OCI-LY1 (cell line): ENCODE measurements around the gene POTEE.
"Not testable (repeated sequence)": the region's sequence is repeated elsewhere in the genome, so short reads cannot be mapped to it uniquely, and the experiment has no call there.

Experiments
- H2AFZ ChIP-seq: fragments of 200-600 bp; sonication (generic), shearing (Covaris generic); 2 replicates; pipeline ENCODE4 v1.6.0; 2014; ENCODE audit warnings: antibody characterized with exemption, mild to moderate bottlenecking, low read length
- H3F3A ChIP-seq: fragments of 200-600 bp; sonication (generic), shearing (Covaris generic); 2 replicates; pipeline ENCODE4 v1.6.0; 2014; ENCODE audit warnings: mild to moderate bottlenecking, antibody characterized with exemption, low read length, moderate library complexity; ENCODE audit not compliant: insufficient read depth
- H3K27ac ChIP-seq: fragments of 200-600 bp; sonication (generic); 2 replicates; pipeline ENCODE4 v1.5.1; 2014; ENCODE audit warnings: low read length, mixed run types, mild to moderate bottlenecking, low read depth; ENCODE audit not compliant: poor library complexity, severe bottlenecking
- H3K27me3 ChIP-seq: fragments of 200-600 bp; sonication (generic); 2 replicates; pipeline ENCODE4 v1.6.0; 2014; ENCODE audit warnings: antibody characterized with exemption, mild to moderate bottlenecking, low read length, moderate library complexity; ENCODE audit not compliant: insufficient read depth
- H3K36me3 ChIP-seq: fragments of 200-600 bp; sonication (generic); 2 replicates; pipeline ENCODE4 v1.6.1; 2014; ENCODE audit warnings: mild to moderate bottlenecking, antibody characterized with exemption, low read length, moderate library complexity, mixed read lengths; ENCODE audit not compliant: insufficient read depth
- H3K4me1 ChIP-seq: fragments of 200-600 bp; sonication (generic); 2 replicates; pipeline ENCODE4 v1.5.1; 2014; ENCODE audit warnings: mild to moderate bottlenecking, low read length, moderate library complexity; ENCODE audit not compliant: insufficient read depth, severe bottlenecking
- H3K4me2 ChIP-seq: fragments of 200-600 bp; sonication (generic), shearing (Covaris generic); 2 replicates; pipeline ENCODE4 v1.6.1; 2014; ENCODE audit warnings: low read length
- H3K4me3 ChIP-seq: fragments of 200-600 bp; sonication (generic); 2 replicates; pipeline ENCODE4 v1.5.1; 2014; ENCODE audit warnings: low read length, low read depth, mild to moderate bottlenecking, mixed read lengths; ENCODE audit not compliant: poor library complexity, severe bottlenecking
- H3K79me2 ChIP-seq: fragments of 200-600 bp; shearing (Covaris generic); 2 replicates; pipeline ENCODE4 v1.6.1; 2016; ENCODE audit warnings: mixed run types, low read length, mixed read lengths; ENCODE audit not compliant: insufficient read depth
- H3K9ac ChIP-seq: fragments of 200-600 bp; sonication (generic), shearing (Covaris generic); 2 replicates; pipeline ENCODE4 v1.6.1; 2014; ENCODE audit warnings: mild to moderate bottlenecking, low read length, mixed read lengths
- H3K9me2 ChIP-seq: fragments of 200-600 bp; sonication (generic), shearing (Covaris generic); 2 replicates; pipeline ENCODE4 v1.6.1; 2014; ENCODE audit warnings: low read depth, mild to moderate bottlenecking, low read length, mixed read lengths
- H3K9me3 ChIP-seq: fragments of 200-600 bp; shearing (Covaris generic); 2 replicates; pipeline ENCODE4 v1.6.1; 2014; ENCODE audit warnings: low read length, mixed read lengths
- H4K20me1 ChIP-seq: fragments of 200-600 bp; sonication (generic), shearing (Covaris generic); 2 replicates; pipeline ENCODE4 v1.6.0; 2016; ENCODE audit warnings: mild to moderate bottlenecking, low read length; ENCODE audit not compliant: insufficient read depth
- EZH2 ChIP-seq: fragments of 200-600 bp; sonication (generic), shearing (Covaris generic); IDR thresholded peaks from 2 replicates; pipeline ENCODE4 v1.8.0; 2017; ENCODE audit warnings: borderline replicate concordance, mixed run types, mild to moderate bottlenecking, antibody characterized with exemption, low read length, moderate library complexity, mixed read lengths
- TF ChIP-seq, protein P1 (sequence below): fragments of 200-600 bp; sonication (generic), shearing (Covaris generic); IDR thresholded peaks from 2 replicates; pipeline ENCODE4 v1.5.1; 2017; ENCODE audit warnings: mild to moderate bottlenecking, antibody characterized with exemption, low read length, moderate library complexity, mixed read lengths

Gene POTEE

DNA sequence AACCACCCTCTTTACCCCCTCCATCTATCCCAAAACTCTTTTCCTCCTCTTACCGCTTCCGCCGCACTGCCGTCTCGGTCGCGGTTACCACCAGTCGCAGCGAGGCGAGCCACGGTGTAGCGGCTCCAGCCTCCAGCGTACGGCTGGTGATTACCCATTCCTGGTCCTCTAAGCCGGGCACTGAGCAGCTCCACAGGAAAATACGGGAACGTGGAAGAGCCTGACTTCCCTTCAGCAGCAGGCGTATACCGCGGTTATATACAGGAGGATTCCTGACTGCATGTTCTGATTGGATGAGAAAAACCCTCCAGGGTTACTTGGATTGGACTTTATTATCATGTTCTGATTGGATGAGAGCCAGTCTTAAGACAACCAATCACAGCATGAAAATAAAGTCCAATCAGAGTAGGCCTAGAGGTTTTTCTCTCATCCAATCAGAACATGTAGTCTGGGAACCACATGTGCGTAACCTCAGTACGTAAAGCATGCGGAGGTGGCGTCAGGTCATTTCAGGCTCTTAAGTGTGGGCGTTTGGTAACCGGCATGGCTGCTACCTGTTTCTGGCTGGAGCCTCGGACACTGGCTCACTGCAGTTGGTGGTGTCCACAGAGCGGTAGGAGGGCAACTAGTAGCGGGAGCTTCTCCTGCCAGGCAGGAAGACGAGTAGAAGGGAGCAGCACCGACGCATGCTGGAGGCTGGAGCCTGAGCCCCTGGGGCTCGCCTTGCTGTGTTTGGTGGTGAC lies at the start of gene POTEE:
POTEE (plus strand) TSS at position 507 of the 743 bp plus-strand sequence. CDS start 8,867 bp downstream, outside the sequence.
- peak within 1 kb of the TSS; percentile 48 for H3K4me3 ChIP-seq
- H3K27me3 ChIP-seq, H3K36me3 ChIP-seq, H3K9me2 ChIP-seq, H3K4me2 ChIP-seq, H2AFZ ChIP-seq, H3K9me3 ChIP-seq, H3K27ac ChIP-seq, H3F3A ChIP-seq, H3K79me2 ChIP-seq, H4K20me1 ChIP-seq, H3K9ac ChIP-seq, H3K4me1 ChIP-seq: not testable (repeated sequence)

DNA sequence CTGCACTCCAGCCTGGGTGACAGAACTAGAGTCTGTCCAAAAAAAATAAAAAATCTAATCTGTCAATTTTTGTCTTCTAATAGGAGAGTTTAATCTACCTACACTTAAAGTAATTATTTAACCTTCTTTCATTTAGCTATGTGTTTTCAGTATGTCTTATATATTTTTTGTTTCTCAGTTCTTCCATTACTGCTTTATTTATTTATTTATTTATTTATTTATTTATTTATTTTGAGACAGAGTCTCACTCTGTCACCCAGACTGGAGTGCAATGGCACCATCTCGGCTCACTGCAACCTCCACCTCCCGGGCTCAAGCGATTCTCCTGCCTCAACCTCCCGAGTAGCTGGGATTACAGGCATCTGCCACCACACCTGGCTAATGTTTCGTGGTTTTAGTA lies 43.8 kb upstream of the POTEE start:
- H3K27me3 ChIP-seq, H3K4me2 ChIP-seq, H3K9ac ChIP-seq, H3K9me3 ChIP-seq, H3K27ac ChIP-seq, H3K4me1 ChIP-seq, H3K4me3 ChIP-seq, H3F3A ChIP-seq, H2AFZ ChIP-seq, H3K79me2 ChIP-seq, H3K36me3 ChIP-seq, H4K20me1 ChIP-seq, H3K9me2 ChIP-seq: not testable (repeated sequence)

DNA sequence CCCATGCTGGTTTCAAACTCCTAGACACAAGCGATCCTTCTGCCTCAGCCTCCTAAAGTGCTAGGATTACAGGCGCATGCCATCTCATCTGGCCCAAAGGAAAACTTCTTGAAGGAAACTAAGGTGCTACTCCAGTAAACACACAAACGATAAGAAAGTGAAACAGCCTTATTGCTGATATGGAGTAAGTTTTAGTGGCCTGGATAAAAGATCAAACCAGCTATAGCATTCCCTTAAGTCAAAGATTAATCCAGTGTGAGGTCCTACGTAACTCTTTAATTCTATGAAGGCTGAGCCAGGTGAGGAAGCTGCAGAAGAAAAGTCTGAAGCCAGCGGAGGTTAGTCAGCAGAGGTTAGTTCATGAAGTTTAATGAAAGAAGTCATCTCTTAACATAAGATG lies 40.8 kb upstream of the POTEE start:
- Histone ChIP-seq H3K36me3 (no peaks in the 10 kb centered on the region), H4K20me1 (no peaks in the 10 kb centered on the region), H3K9ac (no peak overlapping the region), H3K4me2 (no peak overlapping the region), H3K27me3 (no peaks in the 10 kb centered on the region), H3F3A (no peaks in the 10 kb centered on the region), H3K9me2 (no peaks in the 10 kb centered on the region), H3K27ac (no peak overlapping the region), H3K4me3 (no peak overlapping the region), H3K79me2 (no peaks in the 10 kb centered on the region), H2AFZ (no peak overlapping the region), H3K9me3 (no peaks in the 10 kb centered on the region), H3K4me1 (no peaks in the 10 kb centered on the region)
- TF ChIP-seq EZH2 = no peak
- TF ChIP-seq, protein P1, sequence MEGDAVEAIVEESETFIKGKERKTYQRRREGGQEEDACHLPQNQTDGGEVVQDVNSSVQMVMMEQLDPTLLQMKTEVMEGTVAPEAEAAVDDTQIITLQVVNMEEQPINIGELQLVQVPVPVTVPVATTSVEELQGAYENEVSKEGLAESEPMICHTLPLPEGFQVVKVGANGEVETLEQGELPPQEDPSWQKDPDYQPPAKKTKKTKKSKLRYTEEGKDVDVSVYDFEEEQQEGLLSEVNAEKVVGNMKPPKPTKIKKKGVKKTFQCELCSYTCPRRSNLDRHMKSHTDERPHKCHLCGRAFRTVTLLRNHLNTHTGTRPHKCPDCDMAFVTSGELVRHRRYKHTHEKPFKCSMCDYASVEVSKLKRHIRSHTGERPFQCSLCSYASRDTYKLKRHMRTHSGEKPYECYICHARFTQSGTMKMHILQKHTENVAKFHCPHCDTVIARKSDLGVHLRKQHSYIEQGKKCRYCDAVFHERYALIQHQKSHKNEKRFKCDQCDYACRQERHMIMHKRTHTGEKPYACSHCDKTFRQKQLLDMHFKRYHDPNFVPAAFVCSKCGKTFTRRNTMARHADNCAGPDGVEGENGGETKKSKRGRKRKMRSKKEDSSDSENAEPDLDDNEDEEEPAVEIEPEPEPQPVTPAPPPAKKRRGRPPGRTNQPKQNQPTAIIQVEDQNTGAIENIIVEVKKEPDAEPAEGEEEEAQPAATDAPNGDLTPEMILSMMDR = no peak

DNA sequence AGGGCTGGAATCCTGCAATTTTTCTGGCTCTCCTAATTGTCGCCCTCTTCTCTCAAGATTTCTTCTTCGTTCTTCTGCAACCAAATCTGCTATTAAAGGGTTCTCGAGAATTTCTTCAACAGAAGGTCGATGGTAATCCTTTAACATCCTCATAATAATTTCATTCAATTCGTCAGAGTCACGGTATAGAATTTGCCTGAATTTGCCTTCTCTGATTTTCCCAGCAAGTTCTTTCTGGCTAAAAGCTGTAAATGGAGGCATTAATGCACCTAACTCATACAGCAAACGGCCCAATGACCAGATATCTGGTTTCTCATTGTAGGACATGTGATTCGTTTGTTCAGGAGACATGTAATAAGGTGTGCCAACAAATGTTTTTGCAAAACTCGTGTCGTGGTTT lies 31.3 kb upstream of the POTEE start:
- H4K20me1 ChIP-seq, H3K9me2 ChIP-seq, H3K27me3 ChIP-seq, H3K4me3 ChIP-seq, H2AFZ ChIP-seq, H3K4me1 ChIP-seq, H3K4me2 ChIP-seq, H3K9ac ChIP-seq, H3K27ac ChIP-seq, H3K36me3 ChIP-seq, H3K9me3 ChIP-seq, H3K79me2 ChIP-seq, H3F3A ChIP-seq: not testable (repeated sequence)

DNA sequence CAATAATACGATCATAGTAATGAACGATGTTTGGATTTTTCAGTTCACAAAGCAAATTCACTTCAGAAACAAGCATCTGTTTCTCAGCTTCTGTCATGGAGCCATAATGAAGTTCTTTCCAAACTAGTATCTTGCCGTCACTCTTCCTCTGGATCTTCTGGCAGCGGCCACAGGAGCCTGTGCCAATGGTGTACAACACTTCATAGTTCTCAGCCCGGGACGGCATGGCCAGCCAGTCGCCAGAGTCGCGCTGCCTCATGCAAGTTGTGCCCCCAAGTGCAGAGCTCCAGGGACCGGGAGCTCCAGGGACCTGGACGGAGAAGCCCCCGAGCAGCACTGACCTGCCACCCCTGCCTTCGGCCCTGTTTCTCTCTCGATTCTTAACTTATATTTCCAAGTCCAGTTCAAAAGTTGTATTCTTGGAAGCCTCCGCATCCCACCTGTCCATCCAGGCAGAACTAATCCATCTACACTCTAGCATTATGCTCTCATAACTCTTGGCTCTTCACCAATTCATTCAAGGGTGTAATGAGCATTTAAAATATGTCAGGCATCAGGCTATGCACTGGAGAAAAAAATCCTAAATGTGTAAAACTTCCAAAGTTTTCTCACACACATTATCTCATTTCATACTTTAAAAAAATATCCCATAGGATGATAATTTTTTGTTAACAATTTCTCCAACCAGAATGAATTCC lies 30.5 kb upstream of the POTEE start:
- not testable (repeated sequence) for H3K36me3 ChIP-seq, H3K4me1 ChIP-seq, H3K4me2 ChIP-seq, H3K27ac ChIP-seq, H3K27me3 ChIP-seq, H3K9me3 ChIP-seq, H3K79me2 ChIP-seq, H3F3A ChIP-seq, H4K20me1 ChIP-seq, H3K4me3 ChIP-seq, H2AFZ ChIP-seq, H3K9ac ChIP-seq, H3K9me2 ChIP-seq

DNA sequence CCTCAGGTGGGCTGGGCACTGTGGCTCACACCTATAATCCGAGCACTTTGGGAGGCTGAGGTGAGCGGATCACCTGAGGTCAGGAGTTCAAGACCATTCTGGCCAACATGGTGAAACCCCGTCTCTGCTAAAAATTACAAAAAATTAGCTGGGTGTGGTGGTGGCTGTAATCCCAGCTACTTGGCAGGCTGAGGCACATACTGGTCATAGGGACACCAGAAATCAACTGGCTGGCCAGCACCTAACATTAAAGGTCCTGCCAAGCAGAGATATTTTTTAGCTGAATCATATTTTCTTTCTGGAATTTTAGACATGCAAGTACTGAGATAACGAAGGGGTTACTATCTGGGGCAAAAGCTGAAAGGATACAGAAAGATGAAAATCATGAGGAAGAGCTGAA lies 27.9 kb upstream of the POTEE start:
- not testable (repeated sequence) for H3K36me3 ChIP-seq, H3K79me2 ChIP-seq, H2AFZ ChIP-seq, H3K4me2 ChIP-seq, H3K4me3 ChIP-seq, H3K4me1 ChIP-seq, H4K20me1 ChIP-seq, H3K9me3 ChIP-seq, H3K27ac ChIP-seq, H3K27me3 ChIP-seq, H3F3A ChIP-seq, H3K9me2 ChIP-seq, H3K9ac ChIP-seq

DNA sequence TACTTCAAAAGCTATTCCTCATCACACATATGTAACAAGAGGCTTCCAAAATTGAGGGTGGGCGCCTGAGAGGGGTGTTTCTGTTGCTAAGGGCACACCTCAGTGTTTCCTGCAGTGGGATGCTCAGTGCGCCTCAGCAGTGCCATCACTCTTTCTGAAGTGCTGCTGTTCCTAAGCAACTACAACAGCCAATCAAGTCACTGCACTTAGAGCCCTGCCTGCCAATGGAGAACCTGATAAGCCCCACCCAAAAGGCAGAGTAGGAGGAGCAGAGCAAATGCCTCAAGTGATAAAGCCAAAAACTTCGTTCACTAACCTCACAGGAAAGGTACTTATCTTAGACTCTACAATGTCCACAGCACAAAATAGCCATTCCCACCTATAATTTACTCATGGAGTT lies 15.9 kb upstream of the POTEE start:
- not testable (repeated sequence) for H3K36me3 ChIP-seq, H3K27me3 ChIP-seq, H2AFZ ChIP-seq, H3K9ac ChIP-seq, H3K79me2 ChIP-seq, H3K9me2 ChIP-seq, H3K4me3 ChIP-seq, H3K4me1 ChIP-seq, H3F3A ChIP-seq, H3K4me2 ChIP-seq, H3K9me3 ChIP-seq, H3K27ac ChIP-seq, H4K20me1 ChIP-seq
